NB4 (cell line): ENCODE data around the gene ITGA6.

Experiments
- DNase-seq: peaks from one replicate; pipeline ENCODE4 v3.0.0; 2010; ENCODE audit warnings: low read depth
- H3K4me3 ChIP-seq: one replicate; pipeline ENCODE4 v1.5.1; 2011; ENCODE audit warnings: mild to moderate bottlenecking, low read depth, low read length, moderate library complexity
- CTCF ChIP-seq: IDR thresholded peaks from one replicate; pipeline ENCODE4 v1.5.1; 2012; ENCODE audit warnings: low read depth, low read length
- MAX ChIP-seq: IDR thresholded peaks from 2 replicates; pipeline ENCODE4 v1.6.1; 2011; ENCODE audit warnings: low read depth, low read length
- MYC ChIP-seq: IDR thresholded peaks from 2 replicates; pipeline ENCODE4 v1.6.1; 2011; ENCODE audit warnings: low read depth, low read length
- POLR2A ChIP-seq: IDR thresholded peaks from 2 replicates; pipeline ENCODE4 v1.6.1; 2011; ENCODE audit warnings: mild to moderate bottlenecking; ENCODE audit not compliant: insufficient read length; ENCODE audit errors: extremely low read depth

Gene ITGA6

GRCh38 chr2:172434821-172435605, 7.6 kb downstream of the ITGA6 start:
- TF ChIP-seq CTCF (no peak), POLR2A (no peak), MYC (no peak; the same call in 1 of the 2 replicates), MAX (no peak)

GRCh38 chr2:172435606-172435911, 8.2 kb downstream of the ITGA6 start:
- TF ChIP-seq POLR2A (no peak), CTCF (no peak), MAX (no peak), MYC (no peak)
- no peak for DNase-seq
- H3K4me3 ChIP-seq = no peak overlapping the region

More at GRCh38 chr2:172434821-172435605, 7.6 kb downstream of the ITGA6 start:
- peak; percentile 60 for DNase-seq
- no peak overlapping the region for H3K4me3 ChIP-seq

- no peak for TF ChIP-seq POLR2A
- TF ChIP-seq CTCF = no peak
- TF ChIP-seq MYC = no peak
- TF ChIP-seq MAX = no peak
- no peak for DNase-seq
Observed at GRCh38 chr2:172436889-172437288, 9.5 kb downstream of the ITGA6 start.

GRCh38 chr2:172437419-172438341, 10.3 kb downstream of the ITGA6 start:
- peak; percentile 77 for DNase-seq
- H3K4me3 ChIP-seq = no peak overlapping the region
- no peak for TF ChIP-seq MAX

More at GRCh38 chr2:172436889-172437288, 9.5 kb downstream of the ITGA6 start:
- H3K4me3 ChIP-seq = no peak overlapping the region

- H3K4me3 ChIP-seq = no peak overlapping the region
- DNase-seq = no peak
- TF ChIP-seq MAX = no peak
- no peak for TF ChIP-seq POLR2A
- no peak for TF ChIP-seq MYC
- no peak for TF ChIP-seq CTCF
Observed at GRCh38 chr2:172438741-172439508, 11.5 kb downstream of the ITGA6 start.
